GM19463 (cell line): ENCODE data around the gene TBC1D22A.

Source experiments
- ATAC-seq: cut with Tn5 transposase; IDR thresholded peaks from one replicate; pipeline ENCODE4 v1.9.1; 2021; ENCODE audit warnings: mild to moderate bottlenecking, moderate library complexity; ENCODE audit not compliant: unreplicated experiment

Gene TBC1D22A

DNA sequence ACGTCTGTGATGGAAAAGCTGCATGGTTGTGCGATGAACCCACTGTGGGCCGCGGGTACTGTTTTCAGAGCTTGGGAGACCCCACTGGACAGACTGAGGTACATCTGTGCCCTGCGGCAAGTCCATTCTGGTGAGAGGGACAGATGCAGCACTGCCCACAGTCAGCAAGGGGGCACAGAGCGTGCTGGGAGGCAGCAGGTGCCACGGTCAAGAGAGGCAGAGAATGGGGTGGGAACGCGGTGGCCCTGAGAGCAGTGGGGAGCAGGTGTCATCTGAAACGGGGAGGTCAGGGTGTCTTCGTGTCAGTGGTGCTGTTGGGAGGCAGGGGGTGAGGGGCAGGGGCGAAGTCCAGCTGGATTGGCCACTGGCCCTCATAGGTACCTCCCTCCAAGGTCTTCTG is 32.0 kb downstream of the TBC1D22A start:
- ATAC-seq, result no peak

DNA sequence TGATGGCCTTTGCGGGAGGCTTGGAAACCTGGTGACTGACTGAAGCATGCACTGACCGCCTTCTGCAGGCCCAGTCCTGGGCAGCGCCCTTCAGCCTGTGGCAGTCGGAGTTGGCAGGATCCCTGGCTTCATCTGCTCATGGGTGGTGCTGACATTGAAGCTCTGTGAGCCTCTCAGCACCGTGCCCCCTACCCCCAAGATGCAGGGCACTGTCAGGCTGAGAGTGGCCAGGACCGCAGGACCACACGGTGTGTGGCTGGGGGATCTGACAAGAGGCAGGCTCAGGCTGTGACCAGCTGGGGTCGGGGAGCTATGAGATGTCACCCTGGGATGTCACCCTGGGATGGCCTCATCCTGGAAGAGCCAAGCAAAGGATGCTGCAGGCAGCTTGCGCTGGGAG is 32.7 kb downstream of the TBC1D22A start:
- ATAC-seq, result no peak

GRCh38 chr22:46795845-46796565 is 33.6 kb downstream of the TBC1D22A start:
- ATAC-seq, result no peak

GRCh38 chr22:46796566-46797195 is 34.2 kb downstream of the TBC1D22A start:
- ATAC-seq, result no peak

DNA sequence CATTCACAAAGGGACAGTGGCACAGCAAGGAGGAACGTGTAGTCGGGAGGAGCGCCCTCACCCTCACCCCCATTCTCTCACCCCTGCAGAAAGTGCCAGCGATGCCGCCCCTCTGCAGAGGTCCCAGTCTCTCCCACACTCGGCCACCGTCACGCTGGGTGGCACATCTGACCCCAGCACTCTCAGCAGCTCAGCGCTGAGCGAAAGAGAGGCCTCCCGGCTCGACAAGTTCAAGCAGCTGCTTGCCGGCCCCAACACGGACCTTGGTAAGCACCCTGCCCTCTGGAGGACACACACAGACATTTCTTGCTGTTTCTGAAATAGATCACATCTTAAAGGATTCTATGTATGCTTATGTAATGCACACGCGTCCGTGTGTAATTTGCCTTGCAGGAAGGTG is 34.9 kb downstream of the TBC1D22A start:
- no peak for ATAC-seq

- ATAC-seq, result no peak
Observed at GRCh38 chr22:46798041-46798365, 35.6 kb downstream of the TBC1D22A start.

- no peak for ATAC-seq
Observed at GRCh38 chr22:46798366-46799350, 36.2 kb downstream of the TBC1D22A start.

DNA sequence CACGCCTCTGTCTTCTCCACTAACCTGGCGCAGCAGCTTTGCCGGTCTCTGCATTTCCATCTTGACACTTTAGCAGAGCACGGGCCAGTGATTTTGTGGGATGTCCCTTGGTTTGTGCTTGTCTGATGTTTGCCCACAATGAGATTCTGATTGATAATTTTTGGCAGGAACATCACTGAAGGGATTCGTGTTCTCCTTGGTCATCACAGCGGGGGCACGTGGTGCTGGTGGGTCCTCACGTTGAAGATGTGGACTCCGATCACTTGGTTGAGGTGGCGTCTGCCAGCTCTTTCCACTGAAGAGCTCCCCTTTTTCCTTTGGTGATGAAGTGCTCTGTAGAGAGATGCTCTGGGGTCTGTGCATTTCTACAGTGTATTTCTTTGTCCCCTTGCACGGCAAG is 37.2 kb downstream of the TBC1D22A start:
- no peak for ATAC-seq

DNA sequence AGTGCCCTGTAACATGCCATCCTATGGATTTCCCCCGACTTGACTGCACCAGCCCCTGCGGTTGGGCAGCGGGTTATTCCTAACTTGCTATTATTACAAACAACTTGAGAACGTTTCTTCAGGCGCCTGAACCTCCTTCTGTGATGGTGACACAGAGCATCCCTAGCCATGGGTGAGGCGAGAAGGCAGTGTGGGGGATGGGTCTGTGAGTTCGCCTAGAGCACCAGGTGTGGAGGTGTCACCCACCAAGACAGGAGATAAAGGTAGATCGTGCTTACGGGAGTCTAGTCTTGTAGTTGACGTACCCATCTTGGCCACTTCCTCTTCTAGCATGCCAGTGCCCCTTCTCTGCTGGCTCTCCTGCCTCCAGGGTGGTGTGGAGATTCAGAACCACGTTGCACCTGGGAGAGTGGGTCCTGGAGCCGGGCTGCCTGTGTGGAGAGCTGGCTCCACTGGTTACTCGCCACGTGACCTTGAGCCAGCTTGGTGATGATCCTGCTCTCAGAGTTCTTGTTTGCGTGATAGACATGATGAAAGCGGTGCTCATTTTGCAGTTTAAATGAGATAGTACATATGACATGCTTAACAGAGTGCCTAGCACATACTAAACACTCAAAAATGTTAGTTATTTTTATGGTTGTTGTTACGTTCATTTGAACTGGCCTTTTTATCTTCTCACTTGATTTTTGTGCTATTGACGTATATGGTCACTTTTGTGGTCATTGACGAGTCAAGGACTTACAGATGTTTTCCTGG is 37.8 kb downstream of the TBC1D22A start:
- ATAC-seq, result no peak

DNA sequence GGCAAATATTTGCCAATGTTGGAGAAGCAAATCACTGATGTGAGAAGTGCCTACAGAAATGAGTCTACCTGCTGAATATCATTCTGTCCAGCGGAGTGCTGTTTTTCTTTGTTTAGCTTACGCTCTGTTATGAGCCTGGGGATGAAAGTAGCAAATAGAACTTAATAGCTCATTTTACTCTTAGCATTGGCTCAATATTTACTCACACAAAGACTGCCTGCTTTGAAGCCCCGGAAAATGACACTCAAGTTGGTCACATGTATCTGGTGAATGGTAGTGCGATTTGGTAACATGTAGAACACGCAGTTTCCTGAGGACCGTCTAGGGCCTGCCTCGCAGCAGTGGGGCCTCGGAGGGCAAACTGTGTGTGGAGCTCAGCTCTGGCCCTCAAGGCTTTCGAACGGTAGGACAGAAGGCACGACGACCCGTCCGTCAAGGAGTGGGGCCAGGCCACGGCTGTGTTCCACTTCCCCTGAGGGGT is 38.9 kb downstream of the TBC1D22A start:
- ATAC-seq, result no peak

- no peak for ATAC-seq
Observed at GRCh38 chr22:46801826-46802607, 39.6 kb downstream of the TBC1D22A start.

DNA sequence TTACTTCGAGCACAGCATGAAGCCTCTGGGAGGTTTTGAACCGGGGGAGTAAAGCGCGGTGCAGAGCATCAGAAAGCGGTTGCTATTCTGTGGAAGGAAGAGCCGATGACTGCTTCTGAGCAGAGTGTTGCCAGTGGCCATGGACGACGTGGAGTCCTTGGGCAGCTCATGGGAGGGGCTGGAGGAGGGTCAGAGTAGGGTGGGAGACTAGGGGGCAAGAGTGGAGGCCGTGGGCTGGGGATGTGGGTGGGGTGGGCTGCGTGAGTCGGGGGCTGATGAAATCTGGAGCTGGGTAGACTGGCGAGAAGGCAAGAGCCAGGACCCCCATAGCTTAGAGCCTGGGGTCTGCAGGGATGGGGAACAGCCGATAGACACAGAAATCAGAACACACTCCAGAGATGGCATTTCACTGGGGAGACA is 40.2 kb downstream of the TBC1D22A start:
- ATAC-seq, result no peak

GRCh38 chr22:46803031-46803880 is 40.8 kb downstream of the TBC1D22A start:
- no peak for ATAC-seq

- no peak for ATAC-seq
Observed at GRCh38 chr22:46803936-46804335, 41.5 kb downstream of the TBC1D22A start.

GRCh38 chr22:46806794-46807193 is 44.3 kb downstream of the TBC1D22A start:
- no peak for ATAC-seq

- no peak for ATAC-seq
Observed at GRCh38 chr22:46807458-46807857, 45.0 kb downstream of the TBC1D22A start.

DNA sequence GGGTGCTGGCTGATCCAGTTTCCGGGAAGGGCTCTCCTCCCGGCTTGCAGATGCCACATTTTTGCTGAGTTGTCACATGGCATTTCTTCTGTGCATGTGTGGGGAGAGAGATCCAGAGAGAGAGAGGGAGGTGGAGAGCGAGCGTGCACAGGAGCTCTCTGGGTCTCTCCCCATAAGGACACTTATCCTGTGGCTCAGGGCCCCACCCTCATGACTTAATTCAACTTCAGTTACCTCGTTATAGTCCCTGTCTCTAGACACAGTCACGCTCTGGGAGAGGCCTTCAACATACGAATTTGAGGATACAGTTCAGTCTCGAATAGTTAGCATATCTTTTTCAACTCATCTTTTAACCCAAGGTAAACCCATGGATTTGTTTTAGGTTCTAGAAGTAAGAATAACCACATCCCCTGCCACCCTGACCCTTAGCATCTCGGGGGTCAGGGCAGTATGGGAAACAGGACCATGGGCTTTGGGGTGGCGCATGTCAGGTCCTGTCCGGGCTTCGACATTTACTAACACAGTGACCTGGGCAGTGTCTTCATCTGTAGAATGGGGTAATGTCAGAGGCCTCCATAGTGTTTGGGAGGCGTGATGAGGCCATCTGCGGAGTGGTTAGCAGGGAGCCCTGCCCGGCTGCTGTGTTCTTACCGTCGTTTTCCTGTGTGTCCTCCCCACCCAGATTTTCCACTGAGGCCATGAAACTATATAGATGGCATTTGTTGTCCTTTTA is 46.9 kb downstream of the TBC1D22A start:
- ATAC-seq, result no peak
